Prostate gland (tissue), 2 donors: ENCODE data around the gene GPC5. TPM values are rescaled to one million over a fixed set of nuclear protein-coding genes. Genes with fewer than 3 reads are reported as not detected.

Experiments used
- DNase-seq: peaks from one replicate; pipeline ENCODE4 v3.0.0-alpha.2; 2019; ENCODE audit warnings: low spot score
- H3K27ac ChIP-seq, 2 donors: fragments of 200-600 bp; sonication (generic); 2 replicates each; pipeline ENCODE4 v1.5.1; 2017 to 2019
- H3K27me3 ChIP-seq: fragments of 200-600 bp; sonication (generic); replicated peaks from 2 replicates; pipeline ENCODE4 v1.5.1; 2019; ENCODE audit not compliant: insufficient read depth
- H3K36me3 ChIP-seq, 2 donors: fragments of 200-600 bp; sonication (generic); 1 replicate in 1 of 2; 2 replicates in 1 of 2; pipeline versions ENCODE4 v1.5.1 to v1.8.1; 2017 to 2019
- H3K4me1 ChIP-seq: fragments of 200-600 bp; sonication (generic); replicated peaks from 2 replicates; pipeline ENCODE4 v1.5.1; 2019
- H3K4me3 ChIP-seq, 2 donors: fragments of 200-600 bp; sonication (generic); 2 replicates each; pipeline ENCODE4 v1.5.1; 2017 to 2019
- H3K9me3 ChIP-seq: fragments of 200-600 bp; sonication (generic); 2 replicates; pipeline ENCODE4 v1.5.1; 2017
- POLR2A ChIP-seq: fragments of 450-650 bp; IDR thresholded peaks from one replicate; pipeline ENCODE4 v1.6.1; 2016; ENCODE audit warnings: antibody characterized with exemption, mild to moderate bottlenecking
- POLR2AphosphoS5 ChIP-seq: sonication (generic); formaldehyde crosslinking; IDR thresholded peaks from one replicate; pipeline ENCODE4 v1.6.1; 2017; ENCODE audit warnings: antibody characterized with exemption
- WGBS: methylation state at CpG from one replicate; pipeline ENCODE4 v1.1.5; 2018; 5-methylcytosine and 5-hydroxymethylcytosine counted together
- intact Hi-C: fragments of 100-400 bp; cut with DNase I; formaldehyde crosslinking; loops from one replicate; pipeline ENCODE4 v1.14.2; 2022
- total RNA-seq, 2 donors: library from RNA; depleted of rRNA; stranded (reverse); fragments of >200 nt; gene quantifications; one replicate each; pipeline ENCODE4 v1.1.0, GENCODE V29; 2016
- TF ChIP-seq, protein P1 (sequence below), 4 experiments: fragments of 200-600 bp in 2 of 4; fragments of 450-650 bp in 2 of 4; sonication (generic) in 2 of 4; IDR thresholded peaks; 1 replicate in 3 of 4; 2 replicates in 1 of 4; pipeline ENCODE4 v1.5.1; 2016 to 2019; ENCODE audit warnings: antibody characterized with exemption in 4 of 4, mild to moderate bottlenecking in 2 of 4, moderate library complexity in 2 of 4

Gene GPC5
- total RNA-seq, 2 donors from 2014 or later, result 0.23 to 35.0 TPM

DNA sequence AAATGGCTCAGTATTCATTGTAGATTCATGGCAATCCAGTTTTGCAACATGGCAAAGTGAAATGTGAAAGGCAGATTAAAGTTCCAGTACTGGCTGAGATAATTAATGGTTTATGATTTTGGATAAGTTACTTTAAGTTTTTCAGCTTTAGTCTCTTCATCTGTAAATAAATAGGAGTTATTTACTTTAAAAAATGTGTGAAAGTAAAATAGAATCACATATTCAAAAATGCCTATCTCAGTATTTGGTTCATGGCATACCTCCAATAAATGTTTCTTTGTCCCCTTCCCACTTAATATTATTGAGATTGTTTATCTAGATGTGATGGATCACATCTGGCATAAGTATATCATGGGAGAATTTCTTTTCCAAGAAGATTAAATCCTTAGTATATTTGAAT, 426.0 kb downstream of the GPC5 start:
- Histone ChIP-seq H3K27ac (no peak overlapping the region), H3K4me1 (no peaks in the 10 kb centered on the region), H3K4me3 (no peak overlapping the region), H3K9me3 (no peaks in the 10 kb centered on the region), H3K27me3 (no peaks in the 10 kb centered on the region), H3K36me3 (no peaks in the 10 kb centered on the region)
- intact Hi-C loops, result no loop called here
- TF ChIP-seq, protein P1, sequence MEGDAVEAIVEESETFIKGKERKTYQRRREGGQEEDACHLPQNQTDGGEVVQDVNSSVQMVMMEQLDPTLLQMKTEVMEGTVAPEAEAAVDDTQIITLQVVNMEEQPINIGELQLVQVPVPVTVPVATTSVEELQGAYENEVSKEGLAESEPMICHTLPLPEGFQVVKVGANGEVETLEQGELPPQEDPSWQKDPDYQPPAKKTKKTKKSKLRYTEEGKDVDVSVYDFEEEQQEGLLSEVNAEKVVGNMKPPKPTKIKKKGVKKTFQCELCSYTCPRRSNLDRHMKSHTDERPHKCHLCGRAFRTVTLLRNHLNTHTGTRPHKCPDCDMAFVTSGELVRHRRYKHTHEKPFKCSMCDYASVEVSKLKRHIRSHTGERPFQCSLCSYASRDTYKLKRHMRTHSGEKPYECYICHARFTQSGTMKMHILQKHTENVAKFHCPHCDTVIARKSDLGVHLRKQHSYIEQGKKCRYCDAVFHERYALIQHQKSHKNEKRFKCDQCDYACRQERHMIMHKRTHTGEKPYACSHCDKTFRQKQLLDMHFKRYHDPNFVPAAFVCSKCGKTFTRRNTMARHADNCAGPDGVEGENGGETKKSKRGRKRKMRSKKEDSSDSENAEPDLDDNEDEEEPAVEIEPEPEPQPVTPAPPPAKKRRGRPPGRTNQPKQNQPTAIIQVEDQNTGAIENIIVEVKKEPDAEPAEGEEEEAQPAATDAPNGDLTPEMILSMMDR (IDR thresholded peaks at IDR 0.05), result no peak
- no peak for TF ChIP-seq POLR2AphosphoS5
- TF ChIP-seq POLR2A, result no peak
- no peak for DNase-seq

DNA sequence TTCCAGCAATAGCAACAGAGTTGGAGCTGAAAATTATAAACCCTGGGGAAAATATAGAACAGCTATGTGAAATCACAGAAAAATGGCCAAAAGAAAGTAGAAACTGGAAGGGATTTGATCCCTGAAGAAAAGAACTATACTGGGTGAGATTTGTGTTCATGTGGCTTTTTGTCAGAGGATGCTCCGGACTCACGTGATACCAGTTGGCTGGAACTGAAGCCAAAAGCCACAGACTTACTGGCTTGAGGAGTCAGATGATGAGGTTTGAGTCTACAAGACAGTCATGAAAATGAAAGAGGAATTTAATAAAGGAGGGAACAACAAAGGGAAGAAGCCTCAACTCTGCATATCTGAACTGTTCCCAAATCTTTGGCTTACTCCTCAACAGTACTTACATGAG, 427.1 kb downstream of the GPC5 start:
- H3K27ac ChIP-seq, result no peak overlapping the region
- no peaks in the 10 kb centered on the region for H3K27me3 ChIP-seq
- intact Hi-C loops, result no loop called here
- 91% methylated on average over 2 of the region's 2 CpGs for WGBS
- no peaks in the 10 kb centered on the region for H3K36me3 ChIP-seq
- H3K9me3 ChIP-seq, result no peaks in the 10 kb centered on the region
- H3K4me3 ChIP-seq, result no peak overlapping the region
- TF ChIP-seq, protein P1 (IDR thresholded peaks at IDR 0.05), result no peak
- TF ChIP-seq POLR2AphosphoS5, result no peak
- no peaks in the 10 kb centered on the region for H3K4me1 ChIP-seq
- no peak for DNase-seq

DNA sequence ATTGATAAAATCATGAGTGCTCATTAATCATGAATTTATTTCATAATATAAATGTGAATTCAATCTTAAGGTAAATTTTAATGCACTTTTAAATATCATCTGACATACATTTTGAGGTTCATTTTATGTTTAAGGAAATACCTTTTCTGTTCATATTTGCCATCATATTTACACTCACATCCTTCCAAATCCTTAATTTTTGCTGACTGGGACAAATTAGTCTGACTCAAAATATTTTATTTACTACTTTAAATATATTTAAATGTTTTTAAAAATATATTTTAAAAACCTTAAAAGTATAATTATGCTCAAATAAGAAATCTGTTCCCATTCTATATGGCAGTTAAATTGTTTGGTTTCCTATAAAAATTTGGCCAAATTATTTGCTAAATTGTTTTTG, 438.1 kb downstream of the GPC5 start:
- H3K27me3 ChIP-seq, result no peaks in the 10 kb centered on the region
- H3K4me1 ChIP-seq, result no peaks in the 10 kb centered on the region
- no peaks in the 10 kb centered on the region for H3K36me3 ChIP-seq
- intact Hi-C loops, result no loop called here
- TF ChIP-seq POLR2AphosphoS5 (no peak), POLR2A (no peak)
- TF ChIP-seq, protein P1 (IDR thresholded peaks at IDR 0.05), result no peak
- H3K27ac ChIP-seq, result no peak overlapping the region
- no peaks in the 10 kb centered on the region for H3K9me3 ChIP-seq
- DNase-seq, result no peak
- no peak overlapping the region for H3K4me3 ChIP-seq

DNA sequence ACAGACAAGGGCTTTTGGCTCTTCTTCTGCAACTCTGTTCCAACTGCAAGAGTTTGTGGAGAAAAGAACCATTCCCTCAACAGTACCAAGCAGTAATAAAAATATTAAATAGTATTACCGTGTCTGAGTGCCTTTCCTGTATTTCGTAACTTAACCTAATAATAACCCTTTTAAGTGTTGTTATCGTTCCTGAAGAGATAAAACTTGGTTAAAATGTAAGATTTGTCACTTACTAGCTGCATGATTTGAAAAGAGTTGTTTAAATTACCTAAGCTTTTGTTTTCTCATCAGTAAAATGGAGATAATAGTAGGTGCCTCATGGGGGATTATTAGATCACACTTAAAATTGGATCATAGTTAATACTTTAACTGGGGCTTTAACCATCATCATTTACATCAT, 447.2 kb downstream of the GPC5 start:
- no peak for DNase-seq
- no peaks in the 10 kb centered on the region for H3K27me3 ChIP-seq
- intact Hi-C loops, result no loop called here
- no peak overlapping the region for H3K4me3 ChIP-seq
- no peaks in the 10 kb centered on the region for H3K36me3 ChIP-seq
- no peaks in the 10 kb centered on the region for H3K4me1 ChIP-seq
- H3K27ac ChIP-seq, result no peak overlapping the region
- TF ChIP-seq POLR2AphosphoS5 (no peak), POLR2A (no peak)
- TF ChIP-seq, protein P1 (IDR thresholded peaks at IDR 0.05), result no peak
- WGBS, result 52% methylated on average over 3 of the region's 3 CpGs
- peaks cover 3% of the 10 kb centered on the region for H3K9me3 ChIP-seq

DNA sequence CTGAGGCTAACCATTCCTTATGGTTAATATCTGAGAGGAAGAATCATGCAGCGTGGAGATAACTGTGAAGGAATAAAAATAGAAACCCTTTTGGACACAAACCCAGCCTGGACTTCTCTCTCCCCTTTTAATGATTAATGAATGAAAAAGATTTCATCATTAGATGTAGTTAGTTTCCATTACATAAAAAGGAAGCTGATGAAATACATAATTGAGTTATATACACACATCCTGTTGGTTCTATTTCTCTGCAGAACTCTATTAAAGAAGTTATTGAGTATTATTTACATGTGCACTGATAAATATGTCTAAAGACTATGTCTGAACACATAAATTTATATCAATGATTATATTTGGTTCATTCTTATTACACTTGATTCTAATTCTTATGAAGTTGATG, 465.3 kb downstream of the GPC5 start:
- no peaks in the 10 kb centered on the region for H3K27me3 ChIP-seq
- H3K4me3 ChIP-seq, result no peak overlapping the region
- H3K9me3 ChIP-seq, result no peaks in the 10 kb centered on the region
- DNase-seq, result no peak
- no peaks in the 10 kb centered on the region for H3K36me3 ChIP-seq
- no peaks in the 10 kb centered on the region for H3K4me1 ChIP-seq
- TF ChIP-seq, protein P1 (IDR thresholded peaks at IDR 0.05), result no peak
- TF ChIP-seq POLR2AphosphoS5 (no peak), POLR2A (no peak)
- intact Hi-C loops, result no loop called here
- 77% methylated on average over 1 of the region's 1 CpG for WGBS
- no peak overlapping the region for H3K27ac ChIP-seq
